GM12872 (cell line): Measurements from ENCODE around the gene WDR27.

Experiments used
- CTCF ChIP-seq: IDR thresholded peaks from 3 replicates; pipeline ENCODE4 v1.5.1; 2011; ENCODE audit warnings: low read depth, mild to moderate bottlenecking, low read length, moderate library complexity; ENCODE audit not compliant: insufficient read depth

Gene WDR27

DNA sequence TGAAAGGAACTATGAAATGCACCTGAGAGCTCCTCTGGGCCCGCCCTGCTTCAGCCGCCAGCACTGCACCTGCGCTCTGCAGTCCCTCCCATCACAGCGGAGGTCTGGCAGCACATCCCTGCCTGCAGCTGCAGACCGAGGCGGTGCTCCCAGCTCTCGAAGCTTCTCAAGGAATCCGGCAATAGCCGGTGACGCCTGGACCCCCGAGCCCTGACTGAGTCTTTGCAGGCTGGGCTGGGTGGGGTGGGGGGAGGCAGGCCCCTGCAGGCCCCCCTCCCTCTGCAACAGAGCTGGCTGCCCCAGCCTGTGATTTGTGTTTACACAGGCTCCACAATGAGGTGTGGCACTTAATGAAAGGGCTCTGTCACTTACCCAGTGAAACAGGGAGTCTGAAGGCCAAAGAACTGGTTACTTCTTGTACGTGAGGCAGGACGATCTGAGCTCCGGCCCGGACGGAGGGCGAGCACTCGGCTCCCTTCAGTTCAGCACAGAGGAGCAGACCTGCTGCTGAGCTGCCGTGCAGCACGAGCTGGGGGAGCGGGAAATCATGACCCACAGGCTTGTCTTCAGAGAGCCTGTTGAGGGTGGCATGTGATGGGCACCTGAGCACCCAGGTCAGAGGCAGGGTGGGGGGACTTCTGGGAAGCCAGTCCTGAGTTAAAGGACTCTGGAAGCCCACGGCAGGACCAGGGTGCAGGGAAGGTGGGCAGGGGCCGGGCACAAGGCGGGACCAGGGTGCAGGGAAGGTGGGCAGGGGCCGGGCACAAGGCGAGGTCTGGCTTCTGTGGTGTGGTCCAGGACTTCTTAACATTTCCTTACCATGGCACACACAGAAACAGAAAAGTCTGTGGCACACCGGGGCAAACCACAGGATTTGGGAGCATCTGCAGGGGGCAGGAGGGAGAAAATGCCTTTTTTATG, 255.9 kb downstream of the WDR27 start:
- TF ChIP-seq CTCF, result no peak

GRCh38 chr6:169445227-169445626, 256.6 kb downstream of the WDR27 start:
- TF ChIP-seq CTCF, result no peak

DNA sequence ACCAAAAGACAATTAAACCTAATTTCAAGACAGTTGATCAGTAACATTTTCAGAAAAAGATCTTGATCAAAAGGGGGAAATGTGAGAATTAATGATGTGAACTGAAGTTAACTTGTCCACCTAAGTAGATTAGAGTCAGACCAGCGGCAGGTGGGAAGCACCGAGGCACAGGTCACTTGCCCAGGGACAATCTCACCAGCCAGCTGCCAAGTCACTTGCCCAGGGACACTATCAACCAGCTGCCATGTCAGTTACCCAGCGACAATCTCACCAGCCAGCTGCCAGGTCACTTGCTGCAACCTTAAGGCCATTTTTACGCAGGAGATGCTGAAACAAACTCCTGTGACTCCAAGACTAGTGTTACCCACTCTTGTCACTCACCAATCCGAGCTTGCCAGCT, 260.5 kb downstream of the WDR27 start:
- no peak for TF ChIP-seq CTCF

DNA sequence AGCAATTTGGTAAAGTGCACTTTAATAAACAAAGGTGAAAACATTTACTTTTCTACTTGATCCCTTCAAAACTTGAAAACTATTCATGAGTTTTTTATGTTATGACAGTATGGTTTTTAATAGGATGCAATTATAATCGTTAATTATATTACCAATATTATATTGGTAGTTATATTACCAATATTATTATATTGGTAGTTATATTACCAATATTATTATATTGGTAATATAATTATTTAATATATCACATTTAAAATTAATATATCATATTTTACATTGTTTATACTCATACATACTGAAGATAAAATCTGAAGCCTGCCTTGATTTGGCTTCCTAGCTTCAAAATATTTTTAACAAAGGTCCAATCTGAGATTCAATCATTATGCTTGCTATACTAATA, 262.1 kb downstream of the WDR27 start:
- TF ChIP-seq CTCF, result no peak

DNA sequence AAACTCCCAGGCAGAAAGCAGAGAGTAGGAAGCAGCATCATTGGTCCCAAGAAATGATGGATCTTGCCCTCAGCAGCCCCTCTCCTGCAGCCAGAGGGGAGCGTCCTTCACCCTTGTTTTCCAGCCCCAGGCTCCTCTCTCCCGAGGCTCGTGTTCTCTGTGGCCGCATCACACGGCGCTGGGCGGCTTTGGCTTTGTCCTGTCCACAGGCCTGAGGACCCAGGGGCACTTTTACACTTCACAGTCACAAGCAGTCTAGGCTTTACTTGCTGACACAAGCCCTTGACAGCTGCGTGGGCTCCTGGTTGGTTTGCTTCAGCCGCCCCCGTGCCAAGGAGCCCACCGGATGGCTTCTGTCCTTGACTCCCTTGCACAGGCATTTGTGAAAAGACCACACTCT, 272.8 kb downstream of the WDR27 start:
- TF ChIP-seq CTCF, result no peak

GRCh38 chr6:169428532-169428931, 273.3 kb downstream of the WDR27 start:
- no peak for TF ChIP-seq CTCF

- no peak for TF ChIP-seq CTCF
Measured at GRCh38 chr6:169427856-169428255, 274.0 kb downstream of the WDR27 start.
